GM23338 (cell line): Measurements from ENCODE around the gene LTBP4. TPM values are rescaled to one million over a fixed set of nuclear protein-coding genes. Genes with fewer than 3 reads are reported as not detected.

Experiments used
- ATAC-seq: fragments of 200-7000 bp; cut with Tn5 transposase; 3 replicates; pipeline ENCODE4 v1.9.1; 2020
- DNase-seq: peaks from one replicate; pipeline ENCODE4 v3.0.0-alpha.2; 2015; ENCODE audit warnings: low spot score
- H2AFZ ChIP-seq: fragments of 200-600 bp; sonication (generic); 2 replicates; pipeline ENCODE4 v1.8.0; 2016; ENCODE audit warnings: antibody characterized with exemption, mild to moderate bottlenecking, moderate library complexity
- H3F3A ChIP-seq: fragments of 200-600 bp; sonication (generic); replicated peaks from 2 replicates; pipeline ENCODE4 v1.8.0; 2017; ENCODE audit warnings: antibody characterized with exemption, mixed run types, low read depth
- H3K27ac ChIP-seq: fragments of 200-600 bp; sonication (generic); 2 replicates; pipeline ENCODE4 v1.6.1; 2016; ENCODE audit warnings: low read depth
- H3K27me3 ChIP-seq: fragments of 200-600 bp; sonication (generic); 2 replicates; pipeline ENCODE4 v1.8.0; 2016; ENCODE audit warnings: mild to moderate bottlenecking, mixed run types, moderate library complexity; ENCODE audit not compliant: insufficient read depth
- H3K36me3 ChIP-seq: fragments of 200-600 bp; sonication (generic); 2 replicates; pipeline ENCODE4 v1.8.0; 2016; ENCODE audit warnings: mild to moderate bottlenecking; ENCODE audit not compliant: insufficient read depth
- H3K4me1 ChIP-seq: fragments of 200-600 bp; sonication (generic); 2 replicates; pipeline ENCODE4 v1.8.0; 2016; ENCODE audit warnings: mild to moderate bottlenecking, moderate library complexity; ENCODE audit not compliant: insufficient read depth
- H3K4me2 ChIP-seq: fragments of 200-600 bp; sonication (generic); 2 replicates; pipeline ENCODE4 v1.7.1; 2017; ENCODE audit warnings: mixed run types
- H3K4me3 ChIP-seq: fragments of 200-600 bp; sonication (generic); 2 replicates; pipeline ENCODE4 v1.6.1; 2016; ENCODE audit warnings: mixed run types
- H3K79me2 ChIP-seq: fragments of 200-600 bp; sonication (generic); replicated peaks from 2 replicates; pipeline ENCODE4 v1.8.0; 2017; ENCODE audit warnings: mild to moderate bottlenecking; ENCODE audit not compliant: insufficient read depth
- H3K9me2 ChIP-seq: fragments of 200-600 bp; sonication (generic); 2 replicates; pipeline ENCODE4 v1.8.0; 2017; ENCODE audit not compliant: insufficient read depth
- H4K20me1 ChIP-seq: fragments of 200-600 bp; sonication (generic); replicated peaks from 2 replicates; pipeline ENCODE4 v1.8.0; 2017; ENCODE audit warnings: mild to moderate bottlenecking; ENCODE audit not compliant: insufficient read depth
- H3K27ac Mint-ChIP-seq: 2 replicates; pipeline ENCODE4 v1.8.0; 2020; ENCODE audit warnings: inconsistent platforms, mild to moderate bottlenecking, moderate library complexity, mixed read lengths
- H3K27me3 Mint-ChIP-seq: 3 replicates; pipeline ENCODE4 v1.8.0; 2022; ENCODE audit warnings: low read depth, mild to moderate bottlenecking, moderate library complexity, mixed read lengths, inconsistent platforms; ENCODE audit not compliant: insufficient read depth, poor library complexity
- H3K36me3 Mint-ChIP-seq: 3 replicates; pipeline ENCODE4 v1.8.0; 2021; ENCODE audit warnings: low read depth, mild to moderate bottlenecking, inconsistent platforms, moderate library complexity, mixed read lengths
- H3K4me1 Mint-ChIP-seq: 3 replicates; pipeline ENCODE4 v1.8.0; 2020; ENCODE audit warnings: mild to moderate bottlenecking, inconsistent platforms, mixed read lengths
- H3K4me3 Mint-ChIP-seq: 3 replicates; pipeline ENCODE4 v1.8.0; 2021; ENCODE audit warnings: moderate library complexity, mild to moderate bottlenecking, inconsistent platforms, mixed read lengths
- H3K9me3 Mint-ChIP-seq: 3 replicates; pipeline ENCODE4 v1.8.0; 2020; ENCODE audit warnings: moderate library complexity, mild to moderate bottlenecking, inconsistent platforms, mixed read lengths
- CREB1 ChIP-seq: fragments of 250-450 bp; sonication (Bioruptor Pico); IDR thresholded peaks from 2 replicates; pipeline ENCODE4 v1.5.0; 2020; ENCODE audit warnings: low read depth, mild to moderate bottlenecking, moderate library complexity
- CTCF ChIP-seq, 2 experiments: fragments of 200-600 bp in 1 of 2; sonication (generic) in 1 of 2; conservative IDR thresholded peaks; 2 replicates each; pipeline versions ENCODE4 v1.5.1 to v1.6.1; 2016 to 2017; ENCODE audit warnings: antibody characterized with exemption in 2 of 2, low read depth in 2 of 2, mild to moderate bottlenecking in 2 of 2, moderate library complexity in 1 of 2
- EZH2 ChIP-seq: fragments of 200-600 bp; sonication (generic); IDR thresholded peaks from one replicate; pipeline ENCODE4 v1.8.0; 2017; ENCODE audit warnings: antibody characterized with exemption, mild to moderate bottlenecking, low read depth; ENCODE audit not compliant: unreplicated experiment
- ZNF331 ChIP-seq: fragments of 250-450 bp; sonication (Bioruptor Pico); IDR thresholded peaks from 2 replicates; pipeline ENCODE4 v1.5.0; 2020; ENCODE audit warnings: low read depth, mild to moderate bottlenecking, moderate library complexity
- polyA plus RNA-seq: library from polyadenylated mRNA; unstranded; fragments of >200 nt; fragmentation: Nextera tagmentation; extraction: Ambion mirVana; gene quantifications from 2 replicates; pipeline ENCODE4 v1.2.1, GENCODE V29; 2016
- total RNA-seq: library from RNA; depleted of rRNA; stranded (reverse); fragments of >200 nt; shearing (Covaris generic); gene quantifications from 2 replicates; pipeline ENCODE4 v1.2.3, GENCODE V29; 2014

LTBP4 gene
- total and polyA plus RNA-seq, 2 experiments from 2014 or later: 50.3 to 65.0 TPM

DNA sequence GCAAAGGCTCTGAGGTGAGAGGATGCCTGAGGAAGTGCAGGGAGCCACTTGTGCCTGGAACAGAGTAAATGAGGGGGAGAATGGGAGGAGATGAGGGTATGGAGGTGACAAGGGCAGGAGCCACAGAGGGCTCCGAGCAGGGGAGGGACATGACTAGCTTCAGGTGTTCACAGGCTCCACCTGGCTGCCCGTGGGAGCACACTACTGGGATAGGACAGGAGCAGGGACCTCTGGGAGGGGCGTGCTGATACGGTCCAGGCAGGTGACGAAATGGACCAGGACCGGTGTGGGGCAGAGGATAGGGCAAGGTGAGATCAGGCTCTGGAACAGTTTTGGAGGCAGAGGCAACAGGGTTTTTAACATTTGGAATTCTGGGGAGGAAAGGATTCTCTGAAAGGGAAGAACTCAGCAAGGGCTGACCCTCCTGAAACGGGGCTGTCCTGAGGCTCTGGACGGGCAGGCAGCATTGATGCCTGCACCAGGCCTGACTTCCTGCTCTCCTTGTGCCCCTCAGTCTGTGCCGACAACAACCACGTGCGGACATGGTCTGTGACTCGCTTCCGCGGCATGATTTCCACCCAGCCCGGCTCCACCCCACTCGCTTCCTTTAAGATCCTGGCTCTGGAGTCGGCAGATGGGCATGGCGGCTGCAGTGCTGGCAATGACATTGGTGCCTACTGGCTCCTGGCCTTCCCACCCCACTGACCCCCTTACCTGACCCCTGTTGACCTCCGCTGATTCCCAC lies 12.9 kb upstream of the LTBP4 start:
- Mint-ChIP-seq H3K4me3 (no peak overlapping the region), H3K9me3 (no peaks in the 10 kb centered on the region), H3K36me3 (peaks cover 21% of the 10 kb centered on the region), H3K27ac (no peak overlapping the region), H3K4me1 (no peaks in the 10 kb centered on the region; the same call in 2 of the 3 replicates), H3K27me3 (peaks cover 4% of the 10 kb centered on the region)
- Histone ChIP-seq H4K20me1 (peaks cover 4% of the 10 kb centered on the region; the same call in 1 of the 2 replicates), H3K9me2 (no peaks in the 10 kb centered on the region), H3K4me2 (no peak overlapping the region), H3K4me3 (no peak overlapping the region), H3F3A (0 out of 2 replicates have a peak, but pooled peaks cover 4% of the 10 kb centered on the region), H2AFZ (no peak overlapping the region), H3K79me2 (no peaks in the 10 kb centered on the region), H3K27me3 (no peaks in the 10 kb centered on the region), H3K4me1 (no peaks in the 10 kb centered on the region; the same call in 1 of the 2 replicates), H3K27ac (no peak overlapping the region), H3K36me3 (no peaks in the 10 kb centered on the region)
- DNase-seq (no peak), ATAC-seq (no peak)
- TF ChIP-seq CTCF (conservative IDR thresholded peaks at IDR 0.05; ENCODE audit: low read depth in 2 of 2) (peak in 1 of 2 experiments; percentile 26; a peak in 1 of 4 replicates), ZNF331 (CRISPR knock-in tag) (no peak)

GRCh38 chr19:40588926-40589569 lies 12.1 kb upstream of the LTBP4 start:
- H4K20me1 ChIP-seq: peaks cover 4% of the 10 kb centered on the region; the same call in 1 of the 2 replicates
- H3K4me2 ChIP-seq: no peak overlapping the region
- Mint-ChIP-seq H3K27ac (no peak overlapping the region), H3K27me3 (peaks cover 4% of the 10 kb centered on the region), H3K36me3 (peaks cover 18% of the 10 kb centered on the region), H3K4me3 (no peak overlapping the region), H3K4me1 (peaks cover 1% of the 10 kb centered on the region), H3K9me3 (no peaks in the 10 kb centered on the region)
- no peaks in the 10 kb centered on the region for H3K79me2 ChIP-seq
- TF ChIP-seq CREB1 (CRISPR knock-in tag) (no peak), EZH2 (no peak)
- 0 out of 2 replicates have a peak, but pooled peaks cover 4% of the 10 kb centered on the region for H3F3A ChIP-seq
- no peak overlapping the region for H3K27ac ChIP-seq
- no peak overlapping the region for H2AFZ ChIP-seq
- H3K4me3 ChIP-seq: no peak overlapping the region
- H3K4me1 ChIP-seq: peaks cover 5% of the 10 kb centered on the region
- no peaks in the 10 kb centered on the region for H3K9me2 ChIP-seq
- ATAC-seq (no peak), DNase-seq (no peak)
- H3K27me3 ChIP-seq: no peaks in the 10 kb centered on the region
- no peaks in the 10 kb centered on the region for H3K36me3 ChIP-seq
